Cardiac ventricle fibroblast (primary cell): ENCODE data around the gene ZNF530. TPM values are rescaled to one million over a fixed set of nuclear protein-coding genes. Genes with fewer than 3 reads are reported as not detected.

Experiments
- total RNA-seq: library from RNA; depleted of rRNA; stranded (reverse); fragments of >200 nt; gene quantifications from 2 replicates; pipeline ENCODE4 v1.2.3, GENCODE V29; 2015

ZNF530 gene
- 1.5 and 1.7 TPM in 2 replicates for total RNA-seq

GRCh38 chr19:57599761-57600383 lies at the start of gene ZNF530:
Gene ZNF530 (plus strand): TSS chr19:57599885. CDS start chr19:57604346, 4,461 bp downstream.

DNA sequence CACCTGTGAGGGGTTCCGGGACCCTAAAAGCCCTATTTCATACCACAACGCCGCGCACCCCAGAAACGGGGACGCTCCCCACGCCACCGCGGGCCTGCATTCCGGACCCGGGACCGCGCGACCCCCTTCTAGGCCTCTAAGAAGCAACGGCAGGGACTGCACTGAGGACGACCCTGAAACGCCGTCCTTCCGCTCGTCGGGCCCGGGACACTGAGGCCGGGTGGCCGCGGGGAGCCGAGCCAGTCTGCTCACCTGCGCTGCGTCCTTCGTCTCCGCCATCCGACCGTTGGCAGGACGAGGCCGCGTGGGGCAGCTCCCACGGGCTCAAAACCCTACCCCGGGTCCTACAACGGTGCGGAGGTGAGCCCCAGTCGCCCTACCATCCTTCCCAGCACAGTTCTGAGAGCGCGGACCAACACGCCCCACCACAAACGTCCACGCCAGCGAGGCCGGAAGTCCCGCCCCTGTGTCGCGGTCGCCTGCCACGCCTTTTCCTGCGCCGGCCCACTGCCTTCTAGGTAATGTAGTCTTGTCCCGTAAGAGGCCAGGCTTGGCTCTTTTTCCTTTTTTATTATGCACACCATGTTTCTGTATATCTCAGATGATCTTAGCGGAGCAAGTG lies 40.2 kb upstream of the ZNF530 start, which contains the start of gene ZNF550:
Gene ZNF550, minus strand, starts transcription at position 460 of the 622 bp plus-strand sequence. Its CDS starts 181 bp downstream, at position 279.

GRCh38 chr19:57578487-57579205 lies 21.0 kb upstream of the ZNF530 start, which contains the start of gene ZNF416:
Gene ZNF416 (minus strand): TSS chr19:57578911. CDS start chr19:57578704, 207 bp downstream.

GRCh38 chr19:57583521-57584416 lies 15.9 kb upstream of the ZNF530 start, which contains the start of gene ZIK1:
Gene ZIK1 (plus strand): TSS chr19:57584145. CDS start chr19:57584357, 212 bp downstream.

GRCh38 chr19:57613941-57614743 lies 14.5 kb downstream of the ZNF530 start, which contains the start of gene ZNF134:
Gene ZNF134 (plus strand): TSS chr19:57614242. CDS start chr19:57619469, 5,227 bp downstream.

GRCh38 chr19:57632987-57633831 lies 33.5 kb downstream of the ZNF530 start, which contains the start of gene ZNF211:
Gene ZNF211 (plus strand): TSS chr19:57633168. CDS start chr19:57633347, 179 bp downstream.

Other genes starting within 250 kb of the ZNF530 start
- gene ZNF304, start 248.6 kb upstream of the ZNF530 start, total RNA-seq = 5.7 and 7.4 TPM in 2 replicates
- 10.2 and 20.4 TPM in 2 replicates for gene TRAPPC2B, start 236.3 kb upstream of the ZNF530 start, total RNA-seq
- 1.6 and 7.7 TPM in 2 replicates for gene ZNF547, start 236.3 kb upstream of the ZNF530 start, total RNA-seq
- gene ZNF548, start 210.0 kb upstream of the ZNF530 start, total RNA-seq = 13.2 and 16.8 TPM in 2 replicates
- gene ZNF17, start 188.7 kb upstream of the ZNF530 start, total RNA-seq = 4.2 and 5.2 TPM in 2 replicates
- 4.1 and 4.6 TPM in 2 replicates for gene ZNF749, start 164.6 kb upstream of the ZNF530 start, total RNA-seq
- 0.29 and 1.1 TPM in 2 replicates for gene VN1R1, start 142.7 kb upstream of the ZNF530 start, total RNA-seq
- 12.9 and 14.2 TPM in 2 replicates for gene ZNF772, start 122.3 kb upstream of the ZNF530 start, total RNA-seq
- 8.7 and 16.9 TPM in 2 replicates for gene ZNF419, start 112.1 kb upstream of the ZNF530 start, total RNA-seq
- gene ZNF773, start 99.9 kb upstream of the ZNF530 start, total RNA-seq = 11.2 and 16.2 TPM in 2 replicates
- 2.5 and 5.0 TPM in 2 replicates for gene ZNF549, start 72.5 kb upstream of the ZNF530 start, total RNA-seq
- gene ZNF550, start 40.0 kb upstream of the ZNF530 start, total RNA-seq = 6.6 and 9.3 TPM in 2 replicates
- 2.5 and 2.6 TPM in 2 replicates for gene ZNF416, start 21.0 kb upstream of the ZNF530 start, total RNA-seq
- 3.9 and 9.7 TPM in 2 replicates for gene ZIK1, start 15.7 kb upstream of the ZNF530 start, total RNA-seq
- 16.2 and 34.6 TPM in 2 replicates for gene ZNF134, start 14.4 kb downstream of the ZNF530 start, total RNA-seq
- gene ZNF211, start 33.3 kb downstream of the ZNF530 start, total RNA-seq = 4.4 and 4.5 TPM in 2 replicates
- not detected in 2 replicates for gene ZSCAN4, start 69.0 kb downstream of the ZNF530 start, total RNA-seq
- 5.1 and 5.9 TPM in 2 replicates for gene ZNF551, start 82.1 kb downstream of the ZNF530 start, total RNA-seq
- gene ZNF154, start 109.3 kb downstream of the ZNF530 start, total RNA-seq = 3.6 and 4.7 TPM in 2 replicates
- gene ZNF671, start 127.7 kb downstream of the ZNF530 start, total RNA-seq = 5.6 and 7.5 TPM in 2 replicates
- 6.7 and 7.4 TPM in 2 replicates for gene ZNF776, start 146.9 kb downstream of the ZNF530 start, total RNA-seq
- 8.6 and 9.0 TPM in 2 replicates for gene ZNF586, start 169.8 kb downstream of the ZNF530 start, total RNA-seq
- 2.0 and 3.4 TPM in 2 replicates for gene ZNF552, start 215.0 kb downstream of the ZNF530 start, total RNA-seq
- 11.0 and 12.4 TPM in 2 replicates for gene ZNF587B, start 230.4 kb downstream of the ZNF530 start, total RNA-seq
- gene ZNF587, start 250.0 kb downstream of the ZNF530 start, total RNA-seq = 10.7 and 24.6 TPM in 2 replicates